ENCODE data around the gene CNTNAP5.

Gene CNTNAP5

GRCh38 chr2:124558277-124558905 is 533.3 kb downstream of the CNTNAP5 start:
- no peak overlapping the region for H3K4me2 ChIP-seq (ENCODE audit: low read length)
- no peak overlapping the region for H4K8ac ChIP-seq (ENCODE audit: low read depth, low read length)
- no peaks in the 10 kb centered on the region for H3K27me3 ChIP-seq (ENCODE audit: insufficient read depth, low read length)
- no peak overlapping the region for H3K4ac ChIP-seq (ENCODE audit: low read depth, low read length)
- H3K14ac ChIP-seq (ENCODE audit: low read length), result no peak overlapping the region
- no peak overlapping the region for H2BK12ac ChIP-seq (ENCODE audit: low read length)
- H3K23ac ChIP-seq (ENCODE audit: low read length), result no peak overlapping the region
- H2AK5ac ChIP-seq (ENCODE audit: low read length), result no peak overlapping the region
- H3K79me2 ChIP-seq (ENCODE audit: control insufficient read depth, insufficient read depth, low read length, poor library complexity), result no peaks in the 10 kb centered on the region
- H3K4me3 ChIP-seq (ENCODE audit: low read depth, low read length), result no peak overlapping the region
- H3K18ac ChIP-seq (ENCODE audit: low read length), result no peak overlapping the region
- no peak overlapping the region for H2AFZ ChIP-seq (ENCODE audit: insufficient read depth, low read length, poor library complexity)
- no peaks in the 10 kb centered on the region for H3K9me3 ChIP-seq (ENCODE audit: insufficient read depth, low read depth, low read length)
- H4K91ac ChIP-seq (ENCODE audit: low read depth, low read length), result no peak overlapping the region
- H3K9ac ChIP-seq (ENCODE audit: low read length), result no peak overlapping the region
- H2BK5ac ChIP-seq (ENCODE audit: low read depth, low read length, poor library complexity), result no peak overlapping the region
- no peak overlapping the region for H2BK120ac ChIP-seq (ENCODE audit: insufficient read depth, low read length, poor library complexity)
- no CpG with 5 or more reads among the region's 6 CpGs for WGBS (ENCODE audit: extremely low coverage, insufficient coverage, insufficient read length)
- no peak overlapping the region for H4K12ac ChIP-seq (ENCODE audit: low read depth, low read length)
- DNase-seq, result no peak
- no peaks in the 10 kb centered on the region for H3K4me1 ChIP-seq (ENCODE audit: control insufficient read depth in 1 of 2, insufficient read depth in 2 of 2, low read length in 2 of 2)
- H3K36me3 ChIP-seq (ENCODE audit: control insufficient read depth in 1 of 2, insufficient read depth in 2 of 2, low read length in 2 of 2), result no peaks in the 10 kb centered on the region
- no peaks in the 10 kb centered on the region for H3K79me1 ChIP-seq (ENCODE audit: low read length)
- H3K27ac ChIP-seq (ENCODE audit: low read depth, low read length), result no peak overlapping the region

- Histone ChIP-seq H2BK120ac (ENCODE audit: insufficient read depth, low read length, poor library complexity) (no peak overlapping the region), H3K36me3 (ENCODE audit: control insufficient read depth in 1 of 2, insufficient read depth in 2 of 2, low read length in 2 of 2) (no peaks in the 10 kb centered on the region), H3K14ac (ENCODE audit: low read length) (no peak overlapping the region), H4K8ac (ENCODE audit: low read depth, low read length) (no peak overlapping the region), H4K91ac (ENCODE audit: low read depth, low read length) (no peak overlapping the region), H3K18ac (ENCODE audit: low read length) (no peak overlapping the region), H3K4ac (ENCODE audit: low read depth, low read length) (no peak overlapping the region), H3K79me1 (ENCODE audit: low read length) (no peaks in the 10 kb centered on the region), H3K27ac (ENCODE audit: low read depth, low read length) (no peak overlapping the region), H2AFZ (ENCODE audit: insufficient read depth, low read length, poor library complexity) (no peak overlapping the region), H2BK5ac (ENCODE audit: low read depth, low read length, poor library complexity) (no peak overlapping the region), H2AK5ac (ENCODE audit: low read length) (no peak overlapping the region), H3K9me3 (ENCODE audit: insufficient read depth, low read depth, low read length) (no peaks in the 10 kb centered on the region), H3K79me2 (ENCODE audit: control insufficient read depth, insufficient read depth, low read length, poor library complexity) (no peaks in the 10 kb centered on the region), H3K4me2 (ENCODE audit: low read length) (no peak overlapping the region), H3K4me3 (ENCODE audit: low read depth, low read length) (no peak overlapping the region), H3K23ac (ENCODE audit: low read length) (peak overlapping the region; percentile 35), H3K4me1 (ENCODE audit: control insufficient read depth in 1 of 2, insufficient read depth in 2 of 2, low read length in 2 of 2) (no peaks in the 10 kb centered on the region), H3K27me3 (ENCODE audit: insufficient read depth, low read length) (no peaks in the 10 kb centered on the region), H2BK12ac (ENCODE audit: low read length) (no peak overlapping the region), H4K12ac (ENCODE audit: low read depth, low read length) (no peak overlapping the region), H3K9ac (ENCODE audit: low read length) (no peak overlapping the region)
- WGBS (ENCODE audit: extremely low coverage, insufficient coverage, insufficient read length), result no CpG with 5 or more reads among the region's 2 CpGs
- no peak for DNase-seq
Observed at GRCh38 chr2:124559236-124559635, 534.1 kb downstream of the CNTNAP5 start.

- H2AK5ac ChIP-seq (ENCODE audit: low read length), result no peak overlapping the region
- H3K27ac ChIP-seq (ENCODE audit: low read depth, low read length), result no peak overlapping the region
- no peak overlapping the region for H4K8ac ChIP-seq (ENCODE audit: low read depth, low read length)
- no peak overlapping the region for H3K4me3 ChIP-seq (ENCODE audit: low read depth, low read length)
- no peak for DNase-seq
- no peak overlapping the region for H3K4ac ChIP-seq (ENCODE audit: low read depth, low read length)
- no peaks in the 10 kb centered on the region for H3K79me2 ChIP-seq (ENCODE audit: control insufficient read depth, insufficient read depth, low read length, poor library complexity)
- H3K14ac ChIP-seq (ENCODE audit: low read length), result no peak overlapping the region
- no peak overlapping the region for H3K18ac ChIP-seq (ENCODE audit: low read length)
- no peaks in the 10 kb centered on the region for H3K36me3 ChIP-seq (ENCODE audit: control insufficient read depth in 1 of 2, insufficient read depth in 2 of 2, low read length in 2 of 2)
- H2BK120ac ChIP-seq (ENCODE audit: insufficient read depth, low read length, poor library complexity), result no peak overlapping the region
- H2BK5ac ChIP-seq (ENCODE audit: low read depth, low read length, poor library complexity), result no peak overlapping the region
- no peak overlapping the region for H2BK12ac ChIP-seq (ENCODE audit: low read length)
- no peak overlapping the region for H3K9ac ChIP-seq (ENCODE audit: low read length)
- H4K91ac ChIP-seq (ENCODE audit: low read depth, low read length), result no peak overlapping the region
- H3K9me3 ChIP-seq (ENCODE audit: insufficient read depth, low read depth, low read length), result no peaks in the 10 kb centered on the region
- no CpG with 5 or more reads among the region's 4 CpGs for WGBS (ENCODE audit: extremely low coverage, insufficient coverage, insufficient read length)
- H2AFZ ChIP-seq (ENCODE audit: insufficient read depth, low read length, poor library complexity), result no peak overlapping the region
- H3K4me1 ChIP-seq (ENCODE audit: control insufficient read depth in 1 of 2, insufficient read depth in 2 of 2, low read length in 2 of 2), result no peaks in the 10 kb centered on the region
- H3K79me1 ChIP-seq (ENCODE audit: low read length), result no peaks in the 10 kb centered on the region
- no peak overlapping the region for H3K4me2 ChIP-seq (ENCODE audit: low read length)
- H3K23ac ChIP-seq (ENCODE audit: low read length), result no peak overlapping the region
- H4K12ac ChIP-seq (ENCODE audit: low read depth, low read length), result no peak overlapping the region
- no peaks in the 10 kb centered on the region for H3K27me3 ChIP-seq (ENCODE audit: insufficient read depth, low read length)
Observed at GRCh38 chr2:124560592-124561112, 535.6 kb downstream of the CNTNAP5 start.

GRCh38 chr2:124561486-124561885 is 536.4 kb downstream of the CNTNAP5 start:
- Histone ChIP-seq H2BK12ac (ENCODE audit: low read length) (no peak overlapping the region), H2AFZ (ENCODE audit: insufficient read depth, low read length, poor library complexity) (no peak overlapping the region), H3K4me2 (ENCODE audit: low read length) (no peak overlapping the region), H3K9ac (ENCODE audit: low read length) (no peak overlapping the region), H2AK5ac (ENCODE audit: low read length) (no peak overlapping the region), H3K27ac (ENCODE audit: low read depth, low read length) (no peak overlapping the region), H4K91ac (ENCODE audit: low read depth, low read length) (no peak overlapping the region), H2BK120ac (ENCODE audit: insufficient read depth, low read length, poor library complexity) (no peak overlapping the region), H3K79me1 (ENCODE audit: low read length) (no peaks in the 10 kb centered on the region), H3K23ac (ENCODE audit: low read length) (no peak overlapping the region), H3K79me2 (ENCODE audit: control insufficient read depth, insufficient read depth, low read length, poor library complexity) (no peaks in the 10 kb centered on the region), H3K36me3 (ENCODE audit: control insufficient read depth in 1 of 2, insufficient read depth in 2 of 2, low read length in 2 of 2) (no peaks in the 10 kb centered on the region), H3K9me3 (ENCODE audit: insufficient read depth, low read depth, low read length) (no peaks in the 10 kb centered on the region), H3K4ac (ENCODE audit: low read depth, low read length) (no peak overlapping the region), H3K4me3 (ENCODE audit: low read depth, low read length) (no peak overlapping the region), H3K4me1 (ENCODE audit: control insufficient read depth in 1 of 2, insufficient read depth in 2 of 2, low read length in 2 of 2) (no peaks in the 10 kb centered on the region), H4K8ac (ENCODE audit: low read depth, low read length) (no peak overlapping the region), H3K18ac (ENCODE audit: low read length) (no peak overlapping the region), H3K27me3 (ENCODE audit: insufficient read depth, low read length) (no peaks in the 10 kb centered on the region), H3K14ac (ENCODE audit: low read length) (no peak overlapping the region), H4K12ac (ENCODE audit: low read depth, low read length) (no peak overlapping the region), H2BK5ac (ENCODE audit: low read depth, low read length, poor library complexity) (no peak overlapping the region)
- no CpG with 5 or more reads among the region's 2 CpGs for WGBS (ENCODE audit: extremely low coverage, insufficient coverage, insufficient read length)
- no peak for DNase-seq
